Measurements from ENCODE around the gene CEP72. TPM values are rescaled to one million over a fixed set of nuclear protein-coding genes. Genes with fewer than 3 reads are reported as not detected.

Gene CEP72
- polyA plus RNA-seq, 1 donor (not counting 4 experiments of a cell fraction or from before 2014, with no cell fraction given), result 4.5 TPM

DNA sequence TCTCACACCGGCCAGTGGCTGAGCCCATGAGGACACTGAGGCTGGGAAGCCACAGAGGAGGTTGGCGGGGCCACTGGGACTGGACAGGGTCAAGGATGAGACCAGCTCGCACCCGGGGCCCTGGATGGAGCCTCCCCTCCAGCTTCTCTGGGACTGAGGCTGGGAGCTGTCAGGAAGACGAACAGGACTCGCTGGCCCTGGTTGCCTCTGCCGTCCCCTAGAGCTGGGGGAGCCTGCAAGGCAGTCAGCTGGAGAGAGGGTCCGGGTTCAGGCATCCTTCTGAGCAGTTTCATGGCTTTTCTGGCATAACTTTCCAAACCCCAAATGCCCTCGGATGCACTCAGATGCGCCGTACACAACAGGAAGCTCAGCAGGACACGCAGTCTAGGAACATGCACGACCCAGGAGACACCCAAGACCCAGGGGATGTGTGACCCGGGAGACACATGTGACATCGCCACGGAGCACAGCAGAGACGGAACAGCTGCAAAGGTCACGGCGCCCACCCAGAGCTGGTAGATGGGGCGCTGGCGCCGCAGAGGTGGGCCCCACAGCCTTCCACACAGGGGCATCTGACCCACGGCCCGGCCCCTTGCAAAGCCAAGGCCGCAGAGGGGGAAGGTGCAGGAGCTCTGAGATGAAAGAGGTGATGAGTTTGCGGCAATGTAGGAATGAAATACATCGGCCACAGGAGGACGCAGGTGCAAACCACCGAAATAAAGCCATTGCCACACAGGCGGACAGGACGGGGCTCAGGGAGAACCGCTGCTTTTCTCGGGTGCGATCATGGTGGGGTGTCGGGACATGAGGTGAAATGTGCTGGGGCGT lies 63.9 kb downstream of the CEP72 start:
- H3K27me3 ChIP-seq (ENCODE audit: control insufficient read depth, extremely low read depth, insufficient read depth, low read length), result peaks cover 29% of the 10 kb centered on the region
- no peaks in the 10 kb centered on the region for H3K79me2 ChIP-seq (ENCODE audit: control insufficient read depth, insufficient read depth, low read length)
- H3K9ac ChIP-seq (ENCODE audit: control insufficient read depth, extremely low read depth, insufficient read depth, low read length), result no peak overlapping the region
- dilution Hi-C loops (cut with MboI; ENCODE audit: extremely low pct_ligation_motif_present, low sequenced_read_pairs), result no loop called here
- FAIRE-seq, result no peak
- H2AFZ ChIP-seq (ENCODE audit: control insufficient read depth, low read length), result no peak overlapping the region
- no peak for TF ChIP-seq EZH2 (IDR thresholded peaks at IDR 0.05; ENCODE audit: low read length)
- TF ChIP-seq, protein P1, sequence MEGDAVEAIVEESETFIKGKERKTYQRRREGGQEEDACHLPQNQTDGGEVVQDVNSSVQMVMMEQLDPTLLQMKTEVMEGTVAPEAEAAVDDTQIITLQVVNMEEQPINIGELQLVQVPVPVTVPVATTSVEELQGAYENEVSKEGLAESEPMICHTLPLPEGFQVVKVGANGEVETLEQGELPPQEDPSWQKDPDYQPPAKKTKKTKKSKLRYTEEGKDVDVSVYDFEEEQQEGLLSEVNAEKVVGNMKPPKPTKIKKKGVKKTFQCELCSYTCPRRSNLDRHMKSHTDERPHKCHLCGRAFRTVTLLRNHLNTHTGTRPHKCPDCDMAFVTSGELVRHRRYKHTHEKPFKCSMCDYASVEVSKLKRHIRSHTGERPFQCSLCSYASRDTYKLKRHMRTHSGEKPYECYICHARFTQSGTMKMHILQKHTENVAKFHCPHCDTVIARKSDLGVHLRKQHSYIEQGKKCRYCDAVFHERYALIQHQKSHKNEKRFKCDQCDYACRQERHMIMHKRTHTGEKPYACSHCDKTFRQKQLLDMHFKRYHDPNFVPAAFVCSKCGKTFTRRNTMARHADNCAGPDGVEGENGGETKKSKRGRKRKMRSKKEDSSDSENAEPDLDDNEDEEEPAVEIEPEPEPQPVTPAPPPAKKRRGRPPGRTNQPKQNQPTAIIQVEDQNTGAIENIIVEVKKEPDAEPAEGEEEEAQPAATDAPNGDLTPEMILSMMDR (optimal IDR thresholded peaks at IDR 0.05 in 1 of 3, IDR thresholded peaks at IDR 0.05 in 1 of 3, conservative IDR thresholded peaks at IDR 0.05 in 1 of 3; ENCODE audit: extremely low read depth in 1 of 3, insufficient read depth in 2 of 3, low read length in 3 of 3), result no peak
- H3K4me2 ChIP-seq (ENCODE audit: control insufficient read depth, extremely low read depth, insufficient read depth, low read depth, low read length), result no peak overlapping the region
- H3K9me1 ChIP-seq (ENCODE audit: control insufficient read depth, extremely low read depth, insufficient read depth, low read length), result no peaks in the 10 kb centered on the region
- peaks cover 13% of the 10 kb centered on the region for H3K4me1 ChIP-seq (ENCODE audit: control insufficient read depth, extremely low read depth, insufficient read depth, low read length)
- H3K36me3 ChIP-seq (ENCODE audit: control insufficient read depth in 2 of 2, extremely low read depth in 1 of 2, insufficient read depth in 2 of 2, low read length in 2 of 2), result no peaks in the 10 kb centered on the region
- no peaks in the 10 kb centered on the region for H3K9me3 ChIP-seq (ENCODE audit: control insufficient read depth, low read depth, low read length)
- no peak overlapping the region for H3K4me3 ChIP-seq (ENCODE audit: control insufficient read depth in 2 of 3, extremely low read depth in 1 of 3, insufficient read depth in 2 of 3, low read depth in 1 of 3, low read length in 3 of 3)
- H4K20me1 ChIP-seq (ENCODE audit: control insufficient read depth, extremely low read depth, insufficient read depth, low read length), result peaks cover 3% of the 10 kb centered on the region
- no peak overlapping the region for H3K27ac ChIP-seq (ENCODE audit: control insufficient read depth, insufficient read depth, low read length)
- no peak for DNase-seq (ENCODE audit: low read depth, low spot score)

DNA sequence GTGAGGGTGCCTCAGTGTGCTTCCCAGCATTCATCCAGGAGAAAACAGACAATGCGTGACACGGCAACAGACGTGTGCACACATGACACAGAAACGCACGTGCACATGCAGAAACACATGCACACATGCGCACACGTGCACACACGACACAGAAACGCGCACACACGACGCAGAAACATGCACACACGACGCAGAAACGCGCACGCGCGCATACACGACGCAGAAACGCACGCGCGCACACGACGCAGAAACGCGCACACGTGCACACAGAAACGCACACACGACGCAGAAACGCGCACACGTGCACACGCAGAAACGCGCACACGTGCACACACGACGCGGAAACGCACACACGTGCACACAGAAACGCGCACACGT lies 64.5 kb downstream of the CEP72 start:
- no peak overlapping the region for H3K9ac ChIP-seq (ENCODE audit: control insufficient read depth, extremely low read depth, insufficient read depth, low read length)
- no peaks in the 10 kb centered on the region for H3K9me1 ChIP-seq (ENCODE audit: control insufficient read depth, extremely low read depth, insufficient read depth, low read length)
- H3K4me3 ChIP-seq (ENCODE audit: control insufficient read depth in 2 of 3, extremely low read depth in 1 of 3, insufficient read depth in 2 of 3, low read depth in 1 of 3, low read length in 3 of 3), result no peak overlapping the region
- H3K4me2 ChIP-seq (ENCODE audit: control insufficient read depth, extremely low read depth, insufficient read depth, low read depth, low read length), result no peak overlapping the region
- dilution Hi-C loops (cut with MboI; ENCODE audit: extremely low pct_ligation_motif_present, low sequenced_read_pairs), result no loop called here
- H3K27ac ChIP-seq (ENCODE audit: control insufficient read depth, insufficient read depth, low read length), result no peak overlapping the region
- H3K9me3 ChIP-seq (ENCODE audit: control insufficient read depth, low read depth, low read length), result no peaks in the 10 kb centered on the region
- H3K27me3 ChIP-seq (ENCODE audit: control insufficient read depth, extremely low read depth, insufficient read depth, low read length), result peaks cover 28% of the 10 kb centered on the region
- TF ChIP-seq EZH2 (IDR thresholded peaks at IDR 0.05; ENCODE audit: low read length), result no peak
- TF ChIP-seq, protein P1 (optimal IDR thresholded peaks at IDR 0.05 in 1 of 3, IDR thresholded peaks at IDR 0.05 in 1 of 3, conservative IDR thresholded peaks at IDR 0.05 in 1 of 3; ENCODE audit: extremely low read depth in 1 of 3, insufficient read depth in 2 of 3, low read length in 3 of 3), result no peak
- no peaks in the 10 kb centered on the region for H3K36me3 ChIP-seq (ENCODE audit: control insufficient read depth in 2 of 2, extremely low read depth in 1 of 2, insufficient read depth in 2 of 2, low read length in 2 of 2)
- H2AFZ ChIP-seq (ENCODE audit: control insufficient read depth, low read length), result no peak overlapping the region
- DNase-seq (ENCODE audit: low read depth, low spot score) (no peak), FAIRE-seq (no peak)
- H3K4me1 ChIP-seq (ENCODE audit: control insufficient read depth, extremely low read depth, insufficient read depth, low read length), result peaks cover 12% of the 10 kb centered on the region
- no peaks in the 10 kb centered on the region for H3K79me2 ChIP-seq (ENCODE audit: control insufficient read depth, insufficient read depth, low read length)
- H4K20me1 ChIP-seq (ENCODE audit: control insufficient read depth, extremely low read depth, insufficient read depth, low read length), result no peaks in the 10 kb centered on the region

All from keratinocyte (primary cell).